SJSA1 (cell line): ENCODE data around the gene SLC29A2. TPM values are rescaled to one million over a fixed set of nuclear protein-coding genes. Genes with fewer than 3 reads are reported as not detected.
A peak's percentile ranks its signal among the peaks of the same experiment; 100 is the strongest.

Experiments
- DNase-seq, 2 experiments: peaks; one replicate each; pipeline ENCODE4 v3.0.0-alpha.2; 2015 to 2020; ENCODE audit warnings: low spot score in 2 of 2, low read depth in 1 of 2
- H3K27ac ChIP-seq: fragments of 250-450 bp; sonication (Bioruptor Pico); 2 replicates; pipeline ENCODE4 v1.5.1; 2020; ENCODE audit warnings: mild to moderate bottlenecking, moderate library complexity
- H3K27me3 ChIP-seq: fragments of 250-450 bp; sonication (Bioruptor Pico); replicated peaks from 2 replicates; pipeline ENCODE4 v1.5.1; 2020; ENCODE audit warnings: mild to moderate bottlenecking, moderate library complexity
- H3K36me3 ChIP-seq: fragments of 250-450 bp; sonication (Bioruptor Pico); 2 replicates; pipeline ENCODE4 v1.5.1; 2020; ENCODE audit warnings: mild to moderate bottlenecking
- H3K4me1 ChIP-seq: fragments of 250-450 bp; sonication (Bioruptor Pico); replicated peaks from 2 replicates; pipeline ENCODE4 v1.6.1; 2021; ENCODE audit warnings: mild to moderate bottlenecking
- H3K4me3 ChIP-seq: fragments of 250-450 bp; sonication (Bioruptor Pico); 2 replicates; pipeline ENCODE4 v1.5.1; 2020; ENCODE audit warnings: mild to moderate bottlenecking
- H3K9me3 ChIP-seq: fragments of 250-450 bp; sonication (Bioruptor Pico); replicated peaks from 2 replicates; pipeline ENCODE4 v1.5.1; 2020; ENCODE audit warnings: mild to moderate bottlenecking
- total RNA-seq: library from RNA; depleted of rRNA; stranded (reverse); fragments of >200 nt; shearing (Covaris generic); gene quantifications from 2 replicates; pipeline ENCODE4 v1.2.3, GENCODE V29; 2014

The SLC29A2 gene
- total RNA-seq, 1 experiment from 2014 or later, result not detected

DNA sequence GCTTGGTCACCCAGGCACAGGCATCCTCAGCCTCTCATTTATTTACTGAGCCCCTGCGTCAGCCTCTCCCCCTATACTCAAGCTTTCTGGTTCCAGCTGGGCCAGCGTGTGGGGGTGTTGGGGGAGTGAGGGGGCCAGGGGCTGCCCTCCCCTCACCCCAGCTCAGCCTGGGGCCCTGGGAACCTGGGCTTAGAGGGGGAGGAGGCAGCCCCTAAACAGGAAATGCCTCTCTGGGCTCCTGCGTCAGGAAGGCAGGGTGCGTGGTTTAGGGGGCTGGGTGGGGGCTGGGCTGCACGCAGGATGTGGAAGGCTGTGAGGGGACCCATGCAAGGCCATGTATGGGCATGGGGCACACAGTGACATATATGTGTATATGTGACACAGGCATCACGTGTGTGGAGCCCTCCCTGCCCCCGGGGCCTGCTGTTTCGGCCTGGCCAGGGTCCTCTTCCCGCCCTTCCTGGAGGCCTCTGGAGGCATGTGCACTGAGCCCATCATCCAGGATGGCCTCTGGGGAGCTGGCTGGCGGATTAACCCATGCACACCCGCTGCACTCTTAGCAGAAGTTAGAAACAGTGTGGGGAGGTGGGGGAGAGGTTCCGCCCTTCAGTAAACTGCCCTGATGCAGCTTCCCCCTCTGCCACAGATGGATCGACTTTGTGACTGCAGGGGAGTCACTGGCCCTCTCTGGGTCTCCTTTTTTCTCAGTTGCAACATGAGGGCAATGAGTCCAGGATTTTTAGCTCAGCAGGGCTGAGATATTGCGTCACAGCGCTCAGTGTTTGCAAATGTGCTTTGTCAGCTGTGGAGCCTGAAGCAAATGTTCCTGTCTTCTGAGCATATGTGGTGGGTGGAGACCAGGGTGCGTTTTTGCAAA, 53.6 kb downstream of the SLC29A2 start:
- Histone ChIP-seq H3K4me3 (peak overlapping the region; percentile 73), H3K36me3 (peaks cover 39% of the 10 kb centered on the region), H3K4me1 (peaks cover 62% of the 10 kb centered on the region), H3K27me3 (no peaks in the 10 kb centered on the region), H3K27ac (peak overlapping the region; percentile 94), H3K9me3 (peaks cover 6% of the 10 kb centered on the region; the same call in 1 of the 2 replicates)
- peak; percentile 86 to 89 for DNase-seq

DNA sequence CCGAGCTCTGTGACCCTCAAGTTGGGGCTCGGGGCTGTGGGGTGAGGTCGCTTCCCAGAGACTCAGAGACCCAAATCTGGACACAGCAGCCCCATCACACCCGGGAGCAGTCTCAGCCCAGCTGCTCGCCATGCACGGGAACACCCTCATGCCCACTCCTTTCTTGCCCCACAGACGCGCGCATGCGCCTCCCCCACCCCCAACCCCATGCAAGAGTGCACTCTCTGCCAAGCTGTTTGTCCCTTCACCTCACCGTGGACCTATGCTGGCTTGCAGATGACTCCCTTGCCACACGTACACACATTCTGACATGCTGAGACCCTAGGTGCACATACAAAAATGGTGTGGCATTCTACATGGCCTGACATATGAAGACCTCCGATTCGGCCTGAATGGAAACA, 54.2 kb downstream of the SLC29A2 start:
- Histone ChIP-seq H3K9me3 (peaks cover 6% of the 10 kb centered on the region; the same call in 1 of the 2 replicates), H3K27ac (peak overlapping the region; percentile 94), H3K4me1 (peaks cover 64% of the 10 kb centered on the region), H3K27me3 (no peaks in the 10 kb centered on the region), H3K4me3 (peak overlapping the region; percentile 73), H3K36me3 (peaks cover 40% of the 10 kb centered on the region)
- peak; percentile 89 to 94 for DNase-seq

GRCh38 chr11:66316849-66317251, 54.7 kb downstream of the SLC29A2 start, which contains the start of gene CD248:
Gene CD248, minus strand, starts transcription at chr11:66317044. Its CDS starts 17 bp downstream, at chr11:66317027.
- Histone ChIP-seq H3K4me3 (peak within 1 kb of the TSS; percentile 73), H3K36me3 (peaks cover 45% of the 10 kb centered on the region), H3K9me3 (peaks cover 6% of the 10 kb centered on the region; the same call in 1 of the 2 replicates), H3K27ac (peak within 1 kb of the TSS; percentile 94), H3K4me1 (peaks cover 69% of the 10 kb centered on the region), H3K27me3 (no peaks in the 10 kb centered on the region)
- DNase-seq, result peak; percentile 93 to 96

DNA sequence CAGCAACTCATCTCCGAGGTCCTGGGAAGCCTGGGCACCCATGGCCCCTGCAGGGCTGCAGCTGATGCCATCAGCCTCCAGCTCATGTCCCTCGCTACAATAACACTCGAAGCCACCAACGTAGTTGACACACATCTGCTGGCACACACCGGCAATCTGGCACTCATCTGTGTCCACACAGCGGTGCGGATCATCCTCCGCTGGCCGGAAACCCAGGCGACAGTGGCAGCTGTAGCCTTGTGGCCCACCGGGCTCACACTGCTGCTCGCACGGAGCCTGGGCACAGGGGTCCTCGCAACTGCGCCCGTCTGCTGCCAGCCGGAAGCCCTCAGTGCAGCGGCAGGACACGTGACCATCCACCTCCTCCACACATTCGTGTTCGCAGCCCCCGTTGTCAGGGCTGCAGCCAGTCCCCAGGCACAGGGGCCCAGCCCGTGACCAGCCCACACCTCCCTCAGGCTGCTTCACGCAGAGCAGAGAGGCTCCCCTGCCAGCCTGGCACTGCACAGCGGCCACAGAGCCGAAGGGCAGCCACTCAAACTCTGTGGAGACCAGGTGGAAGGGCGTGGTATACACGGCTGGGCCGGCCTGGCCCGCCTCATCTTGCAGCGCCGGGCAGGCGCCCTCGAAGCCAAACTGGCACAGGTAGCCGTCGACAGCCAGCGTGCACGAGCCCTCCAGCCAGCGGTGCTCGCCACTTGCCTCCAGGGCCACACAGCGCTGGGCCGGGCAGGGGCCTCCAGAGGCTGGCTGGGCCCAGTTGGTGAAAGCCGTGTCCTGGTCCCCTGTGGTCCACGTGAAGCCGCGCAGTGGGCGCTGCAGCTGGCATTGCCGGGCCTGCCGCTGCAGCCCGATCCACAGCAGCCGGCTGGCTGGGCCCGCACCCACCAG, 55.4 kb downstream of the SLC29A2 start:
- H3K4me3 ChIP-seq, result peak overlapping the region; percentile 73
- H3K4me1 ChIP-seq, result peaks cover 73% of the 10 kb centered on the region
- peaks cover 50% of the 10 kb centered on the region for H3K36me3 ChIP-seq
- peak overlapping the region; percentile 94 for H3K27ac ChIP-seq
- peak; percentile 71 to 82 for DNase-seq
- H3K27me3 ChIP-seq, result no peaks in the 10 kb centered on the region
- peaks cover 6% of the 10 kb centered on the region; the same call in 1 of the 2 replicates for H3K9me3 ChIP-seq

GRCh38 chr11:66315498-66315885, 56.1 kb downstream of the SLC29A2 start:
- Histone ChIP-seq H3K27ac (peak overlapping the region; percentile 94), H3K4me1 (peaks cover 73% of the 10 kb centered on the region), H3K36me3 (peaks cover 52% of the 10 kb centered on the region), H3K4me3 (peak overlapping the region; percentile 73), H3K9me3 (peaks cover 6% of the 10 kb centered on the region; the same call in 1 of the 2 replicates), H3K27me3 (no peaks in the 10 kb centered on the region)
- DNase-seq, result peak in 1 of 2 experiments; percentile 48

DNA sequence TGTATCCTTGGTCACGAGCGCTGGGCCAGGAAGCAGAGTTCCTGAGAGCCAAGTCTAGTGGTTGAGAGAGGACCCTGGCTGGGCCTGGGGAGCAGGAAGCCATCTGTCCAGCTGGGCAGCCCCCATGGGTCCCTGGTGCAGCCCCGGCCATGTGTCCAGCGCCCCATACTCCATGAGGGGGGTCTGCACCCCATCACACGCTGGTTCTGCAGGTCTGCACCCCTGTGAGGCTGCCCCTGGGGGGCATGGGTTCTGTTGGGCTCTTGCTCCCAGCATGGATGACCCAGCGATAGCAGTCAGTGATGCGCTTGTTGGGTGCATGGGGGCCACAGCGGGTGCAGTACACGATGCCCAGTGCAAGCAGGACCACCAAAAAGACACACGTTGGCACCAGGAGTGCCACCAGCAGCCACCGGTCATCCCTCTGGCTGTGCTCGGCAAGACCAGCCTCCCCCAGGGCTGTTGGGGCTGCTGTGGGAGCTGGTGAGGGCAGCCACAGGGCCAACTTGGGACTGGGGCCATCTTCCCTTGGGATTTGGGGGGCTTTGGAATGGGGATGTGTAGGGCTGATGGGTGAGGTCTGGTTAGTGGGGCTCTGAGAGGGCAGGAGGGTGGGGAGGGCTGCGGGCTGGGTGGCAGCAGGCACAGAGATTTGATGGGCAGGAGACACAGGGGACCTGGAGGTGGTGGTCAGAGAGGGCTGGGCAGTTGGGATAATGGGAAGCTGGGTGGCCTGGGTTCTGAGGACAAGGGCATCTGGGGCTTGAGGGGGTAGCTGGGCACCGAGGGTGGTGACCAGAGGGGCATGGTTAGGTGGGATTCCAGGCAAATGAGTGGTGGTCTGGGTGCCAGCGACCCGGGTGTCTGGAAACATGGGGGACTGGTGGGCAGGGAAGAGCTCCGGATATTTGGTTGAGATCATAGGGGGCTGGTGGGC, 56.7 kb downstream of the SLC29A2 start:
- H3K36me3 ChIP-seq, result peaks cover 54% of the 10 kb centered on the region
- H3K27ac ChIP-seq, result peak overlapping the region; percentile 94
- DNase-seq, result peak; percentile 50 to 62
- peaks cover 73% of the 10 kb centered on the region for H3K4me1 ChIP-seq
- peak overlapping the region; percentile 73 for H3K4me3 ChIP-seq
- no peaks in the 10 kb centered on the region for H3K27me3 ChIP-seq
- peaks cover 6% of the 10 kb centered on the region; the same call in 1 of the 2 replicates for H3K9me3 ChIP-seq

GRCh38 chr11:66314186-66314501, 57.4 kb downstream of the SLC29A2 start:
- peak overlapping the region; percentile 75 for H3K27ac ChIP-seq
- no peaks in the 10 kb centered on the region for H3K27me3 ChIP-seq
- H3K4me1 ChIP-seq, result peaks cover 70% of the 10 kb centered on the region
- H3K4me3 ChIP-seq, result peak overlapping the region; percentile 73
- DNase-seq, result no peak
- H3K36me3 ChIP-seq, result peaks cover 54% of the 10 kb centered on the region
- H3K9me3 ChIP-seq, result peaks cover 6% of the 10 kb centered on the region; the same call in 1 of the 2 replicates

DNA sequence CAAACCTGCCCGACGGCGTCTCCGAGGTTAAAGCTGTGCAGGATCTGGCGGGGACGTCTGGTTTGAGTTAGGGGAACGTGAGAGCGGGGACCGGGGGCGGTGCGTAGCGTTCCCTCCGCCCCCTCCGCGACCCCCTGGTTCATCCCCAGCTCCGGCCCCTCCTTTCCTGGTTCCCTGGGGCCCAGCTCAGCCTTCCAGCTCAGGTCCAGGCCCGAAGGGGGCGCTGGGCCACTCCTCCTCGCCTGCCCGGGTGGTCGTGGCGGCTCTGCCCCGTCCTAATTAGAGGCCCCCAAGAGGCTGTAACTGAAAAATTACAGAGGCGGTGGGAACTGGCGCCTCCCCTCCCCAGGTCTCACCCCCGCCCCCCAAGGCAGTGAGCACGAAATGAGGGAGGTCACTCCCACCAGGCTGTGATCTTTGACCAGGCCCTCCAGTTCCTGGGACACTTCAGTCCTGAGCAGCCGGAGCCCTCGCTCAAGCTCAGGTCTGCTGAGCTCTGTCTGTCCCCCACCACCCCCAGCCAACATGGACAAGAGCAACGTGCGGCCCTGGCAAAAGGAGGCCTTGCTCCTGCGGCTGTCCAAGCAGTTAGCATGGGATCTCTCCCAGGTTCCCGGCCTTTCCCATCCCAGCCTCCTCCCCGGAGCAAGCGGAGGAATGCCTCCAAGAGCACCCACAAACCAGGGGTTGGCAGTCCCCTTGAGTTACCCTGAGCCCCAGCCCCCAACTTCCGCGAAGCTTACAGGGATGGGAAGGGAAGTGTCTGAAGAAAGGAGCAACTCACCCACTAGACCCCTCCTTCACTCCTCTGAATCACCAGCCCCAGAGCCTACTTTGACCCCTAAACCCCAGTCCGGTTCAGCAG, 58.0 kb downstream of the SLC29A2 start:
- Histone ChIP-seq H3K9me3 (peaks cover 6% of the 10 kb centered on the region; the same call in 1 of the 2 replicates), H3K36me3 (peaks cover 54% of the 10 kb centered on the region), H3K27me3 (no peaks in the 10 kb centered on the region), H3K4me1 (peaks cover 64% of the 10 kb centered on the region), H3K27ac (peak overlapping the region; percentile 75), H3K4me3 (peak overlapping the region; percentile 73)
- peak in 1 of 2 experiments; percentile 94 for DNase-seq

DNA sequence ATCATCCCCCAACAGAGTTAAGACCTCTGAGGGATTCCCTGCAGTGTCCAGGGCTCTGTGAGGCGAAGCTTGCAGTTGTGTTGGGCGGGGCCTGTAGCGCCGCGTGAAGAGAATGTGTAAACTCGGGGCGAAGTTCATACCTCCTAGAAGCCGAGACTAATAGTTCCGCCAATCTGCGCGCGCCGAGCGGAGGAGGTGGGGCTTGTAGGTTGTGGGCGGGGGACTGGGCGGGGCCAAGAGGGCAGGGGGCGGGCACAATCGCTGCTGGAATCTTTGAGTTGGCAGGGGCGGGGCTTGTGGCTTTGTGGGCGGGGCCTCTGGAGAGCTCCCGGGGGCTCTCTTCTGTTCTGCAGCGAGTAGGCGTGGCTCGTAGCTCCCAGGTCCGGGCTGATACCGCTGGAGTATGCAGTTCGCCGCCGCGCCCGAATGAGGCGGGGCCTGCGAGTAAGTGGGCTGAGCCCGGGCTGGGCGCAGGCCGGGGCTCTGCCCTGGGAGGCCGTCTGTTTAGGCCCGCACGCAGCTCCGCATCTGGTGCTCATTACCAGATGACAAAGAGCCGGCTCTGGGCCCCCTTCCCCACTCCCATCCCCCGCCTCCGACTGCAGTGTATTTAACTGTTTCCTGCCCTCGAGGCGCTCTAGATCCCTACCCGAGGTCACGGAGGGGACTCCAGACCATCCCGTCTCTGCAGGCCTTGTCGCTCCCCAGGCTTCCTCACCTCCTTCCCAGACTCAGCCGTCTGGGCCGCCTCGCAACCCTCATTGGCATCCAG, 58.8 kb downstream of the SLC29A2 start:
- H3K36me3 ChIP-seq, result peaks cover 54% of the 10 kb centered on the region
- H3K4me1 ChIP-seq, result peaks cover 56% of the 10 kb centered on the region
- peaks cover 6% of the 10 kb centered on the region; the same call in 1 of the 2 replicates for H3K9me3 ChIP-seq
- peak overlapping the region; percentile 73 for H3K4me3 ChIP-seq
- H3K27me3 ChIP-seq, result no peaks in the 10 kb centered on the region
- H3K27ac ChIP-seq, result peak overlapping the region; percentile 75
- DNase-seq, result peak; percentile 100
